Activated CD4-positive, alpha-beta T cell treated with anti-CD3 and anti-CD28 coated beads, Interleukin-2, Interleukin-4, amounts not matched to agents 100 ng/mL and 50 ng/mL, durations not matched to agents 16 hours and 8 hours (primary cell): ENCODE data around the gene IGFBP6.
"Not testable (repeated sequence)": the region's sequence is repeated elsewhere in the genome, so short reads cannot be mapped to it uniquely, and the experiment has no call there.

ENCODE experiments used
- DNase-seq: peaks from one replicate; pipeline ENCODE4 v3.0.0-alpha.2; 2020; ENCODE audit warnings: low spot score

Gene IGFBP6

DNA sequence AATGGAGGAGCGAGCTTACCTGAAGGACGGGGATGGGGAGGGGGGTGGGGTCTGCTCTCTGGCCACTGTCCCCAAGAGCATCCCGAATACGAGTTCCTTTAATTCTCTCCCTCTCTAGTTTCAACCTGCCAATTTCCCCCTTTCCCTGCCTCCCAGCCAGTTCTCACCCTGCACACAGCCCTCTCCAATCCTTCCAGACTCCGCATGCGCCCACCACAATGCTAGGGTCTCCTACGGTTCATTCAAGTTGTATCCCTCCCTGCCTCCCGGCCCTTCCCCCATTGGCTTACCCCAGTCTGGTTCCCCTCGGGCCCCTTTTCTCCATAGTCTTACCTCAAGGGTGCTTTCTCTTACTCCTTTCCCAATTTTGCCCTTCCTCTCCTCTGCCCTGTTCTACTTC, 708 bp upstream of the IGFBP6 start:
- no peak for DNase-seq

DNA sequence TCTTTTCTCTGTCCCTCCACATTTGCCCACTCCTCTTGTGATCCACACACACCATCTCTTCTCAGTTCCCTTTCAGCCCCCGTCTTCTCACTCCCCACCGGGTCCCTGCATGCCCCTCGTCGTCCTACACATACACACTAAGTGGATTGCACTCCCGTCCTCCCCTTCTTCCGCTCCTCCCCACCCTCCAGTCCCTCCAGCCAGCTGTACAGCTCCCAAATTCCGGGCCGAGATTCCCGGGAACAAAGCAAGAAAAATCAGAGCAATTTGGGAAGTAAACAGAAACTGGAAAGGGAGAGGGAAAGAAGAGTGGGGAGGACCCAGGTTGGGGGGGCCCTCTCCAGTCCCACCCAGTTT, 282 bp upstream of the IGFBP6 start:
- no peak for DNase-seq

DNA sequence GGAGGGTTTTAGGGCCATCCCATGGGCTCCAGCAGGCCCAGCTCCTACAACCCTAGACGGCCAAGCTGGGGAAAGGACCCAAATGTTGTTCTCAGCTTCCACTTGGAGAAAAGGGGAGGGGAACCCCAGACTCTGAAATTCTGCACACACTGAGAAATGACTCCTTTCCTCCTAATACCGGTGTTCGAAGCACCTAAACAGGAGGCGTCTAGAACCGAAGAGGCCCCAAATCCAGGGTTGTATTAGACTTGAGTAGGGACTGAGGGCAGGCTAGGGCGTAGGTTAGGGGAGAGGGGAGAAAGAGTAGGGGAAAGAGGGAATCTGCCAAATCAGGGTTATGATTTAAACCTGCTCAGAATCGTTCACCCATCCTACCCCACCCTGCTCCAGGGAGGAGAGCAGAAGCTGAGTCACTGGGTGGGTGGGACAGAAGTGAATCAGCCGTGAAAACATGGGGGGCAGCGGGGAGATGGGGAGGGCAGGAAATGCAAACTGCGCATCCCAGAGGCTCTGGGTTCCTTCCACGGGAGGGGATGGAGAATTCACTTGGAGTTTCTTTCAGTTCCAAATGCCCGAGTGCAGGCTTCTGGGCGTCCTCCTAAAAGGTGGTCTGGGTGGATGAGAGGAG, 1.0 kb downstream of the IGFBP6 start:
- no peak for DNase-seq

DNA sequence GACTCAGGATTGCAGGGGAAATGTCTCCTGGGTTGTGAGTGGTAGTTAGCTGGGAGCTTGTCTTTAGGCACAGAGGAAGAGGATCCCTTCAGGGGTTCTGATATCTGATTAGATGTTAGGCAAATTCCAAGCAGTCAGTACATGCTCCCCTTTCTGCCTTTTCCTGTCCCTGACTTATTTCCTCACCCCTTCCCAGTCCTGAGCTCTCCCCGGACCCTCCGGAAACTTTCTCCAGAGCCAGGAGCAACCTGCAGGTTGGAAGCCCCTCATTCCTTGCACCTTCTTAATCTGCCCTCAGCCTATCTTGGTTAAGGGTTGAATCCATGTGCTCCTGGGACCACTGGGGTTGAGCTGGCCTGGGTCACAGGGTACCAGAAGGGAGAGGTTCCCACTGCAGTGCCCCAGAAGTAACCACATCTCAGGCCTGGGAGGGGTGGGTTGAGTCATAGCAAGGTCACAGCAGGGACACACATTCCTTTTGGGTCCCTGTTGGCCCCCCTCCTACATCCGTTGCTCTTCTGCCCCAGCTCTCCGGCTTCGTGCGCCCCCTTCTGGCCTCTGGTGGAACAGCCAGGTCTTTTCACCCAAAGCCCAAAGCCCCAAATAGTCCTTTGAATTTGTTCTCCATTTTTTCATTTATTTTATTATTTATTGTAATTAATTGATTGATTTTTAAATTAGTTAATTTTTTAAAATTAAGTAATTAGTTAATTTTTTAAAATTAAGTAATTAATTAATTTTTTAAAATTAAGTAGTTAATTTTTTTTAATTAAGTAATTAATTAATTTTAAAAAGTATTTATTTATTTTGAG, 1.8 kb downstream of the IGFBP6 start:
- peak; percentile 90 for DNase-seq

DNA sequence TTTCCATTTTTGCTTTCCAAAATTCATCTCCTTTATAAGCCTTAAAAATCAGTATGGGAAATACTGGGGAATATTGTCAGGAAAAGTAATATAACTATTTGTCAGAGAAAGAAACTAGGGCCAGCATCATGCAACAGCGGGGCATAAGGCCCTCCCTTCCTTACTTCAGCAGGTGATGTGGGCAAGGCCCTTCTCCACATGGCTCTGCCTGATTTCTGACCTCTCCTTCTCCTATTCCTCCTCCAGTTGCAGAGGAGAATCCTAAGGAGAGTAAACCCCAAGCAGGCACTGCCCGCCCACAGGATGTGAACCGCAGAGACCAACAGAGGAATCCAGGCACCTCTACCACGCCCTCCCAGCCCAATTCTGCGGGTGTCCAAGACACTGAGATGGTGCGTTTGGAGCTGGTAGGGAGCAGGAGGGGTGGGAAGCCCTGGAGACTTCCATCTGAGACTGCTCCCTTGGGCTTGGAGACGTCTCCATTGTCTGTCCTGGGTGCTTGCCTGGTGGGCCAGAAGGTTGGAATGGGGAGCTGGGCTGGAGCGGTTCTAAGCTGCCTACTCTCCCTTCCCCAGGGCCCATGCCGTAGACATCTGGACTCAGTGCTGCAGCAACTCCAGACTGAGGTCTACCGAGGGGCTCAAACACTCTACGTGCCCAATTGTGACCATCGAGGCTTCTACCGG, 3.1 kb downstream of the IGFBP6 start:
- DNase-seq, result no peak

DNA sequence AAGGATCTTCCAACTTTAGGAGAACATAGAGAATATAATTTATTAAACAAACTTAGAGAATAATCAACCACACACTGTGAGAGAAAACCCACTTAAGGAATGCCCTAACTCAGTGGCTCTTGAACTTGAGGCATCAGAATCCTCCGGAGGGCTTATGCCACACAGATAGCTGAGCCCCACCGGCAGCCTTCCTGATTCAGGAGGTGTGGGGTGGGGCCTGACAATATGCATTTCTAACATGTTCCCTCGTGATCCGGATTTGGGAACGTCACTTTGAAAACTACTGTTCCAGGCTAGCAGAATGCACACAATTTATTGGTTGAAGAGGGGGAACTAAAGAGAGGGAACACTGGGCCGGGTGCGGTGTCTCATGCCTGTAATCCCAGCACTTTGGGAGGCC, 3.8 kb downstream of the IGFBP6 start:
- DNase-seq, result no peak

DNA sequence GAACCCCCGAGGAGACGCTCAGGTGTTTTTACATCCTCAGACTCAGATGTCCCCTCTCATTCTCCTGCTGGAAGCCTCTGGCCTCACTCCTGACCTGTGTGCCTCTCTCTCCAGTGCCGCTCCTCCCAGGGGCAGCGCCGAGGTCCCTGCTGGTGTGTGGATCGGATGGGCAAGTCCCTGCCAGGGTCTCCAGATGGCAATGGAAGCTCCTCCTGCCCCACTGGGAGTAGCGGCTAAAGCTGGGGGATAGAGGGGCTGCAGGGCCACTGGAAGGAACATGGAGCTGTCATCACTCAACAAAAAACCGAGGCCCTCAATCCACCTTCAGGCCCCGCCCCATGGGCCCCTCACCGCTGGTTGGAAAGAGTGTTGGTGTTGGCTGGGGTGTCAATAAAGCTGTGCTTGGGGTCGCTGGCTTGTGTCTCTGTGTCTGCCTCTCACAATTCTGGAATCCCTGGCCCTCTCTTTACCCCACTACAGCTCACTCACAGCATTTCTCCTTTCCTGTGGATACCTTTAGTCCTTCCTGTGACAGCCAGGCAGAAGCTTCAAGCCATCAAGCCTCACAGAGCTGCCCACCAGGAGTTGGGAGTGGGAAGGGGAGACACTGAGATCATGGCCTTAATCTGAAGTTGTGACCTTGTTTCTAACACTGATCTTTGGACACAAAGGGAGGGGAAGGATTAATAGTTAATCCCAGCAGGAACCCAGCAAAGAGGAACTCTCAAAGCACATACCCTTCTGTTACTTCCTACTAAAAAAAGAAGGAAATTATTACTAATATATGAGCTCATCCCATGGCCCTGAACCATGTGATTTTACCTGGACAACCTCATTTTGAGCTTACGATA, 4.7 kb downstream of the IGFBP6 start:
- DNase-seq, result no peak

DNA sequence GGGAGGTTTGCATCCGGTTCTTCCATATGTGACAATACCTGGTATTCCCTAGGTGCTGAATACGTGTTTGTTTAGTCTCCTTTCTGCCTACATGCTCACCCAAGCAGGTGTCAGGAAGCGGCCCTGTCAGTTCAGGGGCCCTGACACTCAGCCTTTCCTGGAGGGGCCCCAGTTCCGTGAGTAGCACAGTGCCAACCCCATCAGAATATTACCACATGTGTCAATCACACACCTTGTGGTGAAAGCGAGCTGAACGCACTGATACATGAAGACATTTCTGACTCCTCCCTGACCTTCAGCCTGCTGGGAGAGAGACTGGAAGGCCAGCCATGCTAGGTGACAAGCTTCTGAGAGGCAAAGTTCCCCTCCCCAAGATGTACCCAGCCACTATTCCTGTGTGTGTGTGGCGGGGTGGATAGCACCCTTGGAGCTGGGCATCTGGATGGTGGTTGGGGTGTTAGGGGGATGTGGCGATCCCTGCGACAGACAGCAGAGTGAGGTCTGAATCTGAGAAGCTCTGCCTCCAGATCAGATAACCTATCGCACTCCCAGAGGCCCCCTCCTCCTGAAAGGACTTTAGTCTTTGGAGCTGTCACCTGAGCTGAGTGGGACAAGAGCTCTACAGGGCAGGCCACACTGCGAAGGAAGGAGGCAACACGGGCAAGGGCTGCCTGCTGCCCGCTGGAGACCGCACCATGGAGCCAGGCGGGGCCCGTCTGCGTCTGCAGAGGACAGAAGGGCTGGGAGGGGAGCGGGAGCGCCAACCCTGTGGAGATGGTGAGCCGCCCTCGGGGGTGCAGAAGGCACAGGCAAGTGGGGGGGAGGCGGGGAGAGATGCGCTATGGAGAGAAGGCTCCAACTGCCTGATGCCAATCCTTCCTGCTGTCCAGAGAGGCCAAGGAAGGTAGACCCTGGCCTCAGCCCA, 5.7 kb downstream of the IGFBP6 start, which contains the start of gene SOAT2:
Gene SOAT2, plus strand, starts transcription at position 604 of the 925 bp plus-strand sequence. Its CDS starts 92 bp downstream, at position 696.
- peak; percentile 44 for DNase-seq

DNA sequence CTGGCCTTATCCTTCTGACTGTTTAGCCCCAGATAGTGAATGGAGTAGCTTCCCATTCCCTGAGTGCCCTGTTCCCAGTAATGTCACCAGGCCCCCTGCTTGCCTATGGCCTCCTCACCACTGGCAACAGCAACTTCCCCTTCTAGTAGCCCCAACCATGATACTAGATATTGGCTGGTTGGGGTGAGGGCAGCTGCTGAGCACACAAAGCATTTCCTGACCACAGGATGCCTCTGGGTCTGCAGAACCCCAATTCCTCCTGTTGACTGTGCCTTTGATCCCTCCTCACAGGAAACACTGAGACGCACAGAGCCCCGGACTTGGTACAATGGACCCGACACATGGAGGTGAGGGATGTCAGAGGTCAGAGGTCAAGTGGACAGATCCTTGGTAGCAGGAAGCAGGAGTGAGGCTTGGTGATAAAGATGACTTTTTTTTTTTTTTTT, 6.4 kb downstream of the IGFBP6 start:
- no peak for DNase-seq

DNA sequence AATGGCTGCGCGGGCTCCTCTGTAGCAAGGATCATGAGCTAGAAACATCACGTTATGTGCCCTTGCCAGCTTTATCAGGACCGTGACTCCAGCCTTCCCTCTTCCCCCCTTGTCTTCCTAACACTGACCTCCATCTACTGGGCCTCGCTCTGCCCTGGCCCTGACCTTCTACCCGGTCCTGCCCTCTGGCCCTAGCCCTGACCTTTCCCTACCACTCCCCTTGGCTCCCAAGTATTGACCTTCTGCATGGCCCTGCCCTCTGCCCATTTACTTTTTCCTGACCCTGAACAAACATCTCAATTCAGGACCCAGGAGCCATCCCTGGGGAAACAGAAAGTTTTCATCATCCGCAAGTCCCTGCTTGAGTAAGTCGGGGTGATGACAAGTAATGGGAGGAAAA, 7.8 kb downstream of the IGFBP6 start:
- DNase-seq, result no peak

DNA sequence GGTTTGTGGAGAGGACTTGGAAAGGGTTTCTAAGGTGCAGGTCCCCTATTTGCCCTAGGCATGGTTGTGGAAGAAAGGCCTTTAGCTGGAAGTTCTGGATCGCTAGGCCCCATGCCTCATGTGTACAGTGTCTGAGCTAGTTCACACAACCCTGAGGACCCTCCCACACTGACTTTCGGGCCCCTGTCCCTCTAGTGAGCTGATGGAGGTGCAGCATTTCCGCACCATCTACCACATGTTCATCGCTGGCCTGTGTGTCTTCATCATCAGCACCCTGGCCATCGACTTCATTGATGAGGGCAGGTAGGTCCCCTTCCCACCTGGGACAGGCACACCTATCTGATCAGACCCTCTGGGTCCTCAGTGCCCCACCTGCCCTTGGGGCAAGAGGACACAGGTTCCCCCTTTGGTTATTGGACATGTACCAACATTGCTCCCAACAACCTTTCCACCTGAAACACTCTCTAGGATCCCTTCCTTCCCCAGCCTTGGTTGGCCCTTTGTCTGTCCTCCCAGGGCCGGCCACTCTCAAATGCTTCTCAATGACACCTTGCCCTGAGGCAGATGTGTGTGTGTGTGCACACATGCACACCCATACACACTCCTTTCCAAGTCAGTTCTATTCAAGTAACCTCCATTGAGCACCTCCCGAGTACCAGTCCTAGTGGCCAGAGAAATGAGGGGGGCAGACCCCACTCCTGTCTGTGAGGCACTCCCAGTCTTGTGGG, 8.4 kb downstream of the IGFBP6 start:
- no peak for DNase-seq

DNA sequence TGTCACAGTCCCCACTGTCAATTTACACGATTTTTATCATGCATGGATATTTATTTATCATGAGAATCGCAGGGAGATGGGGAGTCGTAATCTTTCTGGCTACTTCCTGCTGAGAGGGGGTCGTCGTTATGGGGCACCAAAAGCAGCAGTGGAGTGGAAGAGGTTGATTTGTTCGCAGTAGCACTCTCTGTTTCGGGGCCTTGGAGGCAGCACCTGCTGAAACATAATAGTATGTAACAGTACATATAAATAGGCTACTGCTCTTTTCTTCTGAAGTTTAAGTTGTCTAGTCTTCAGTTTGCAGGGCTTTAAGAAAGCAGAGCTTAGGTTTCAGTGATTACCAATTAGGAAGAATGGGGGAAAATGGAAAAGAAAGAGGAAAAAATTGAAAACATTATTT, 9.7 kb downstream of the IGFBP6 start:
- no peak for DNase-seq

DNA sequence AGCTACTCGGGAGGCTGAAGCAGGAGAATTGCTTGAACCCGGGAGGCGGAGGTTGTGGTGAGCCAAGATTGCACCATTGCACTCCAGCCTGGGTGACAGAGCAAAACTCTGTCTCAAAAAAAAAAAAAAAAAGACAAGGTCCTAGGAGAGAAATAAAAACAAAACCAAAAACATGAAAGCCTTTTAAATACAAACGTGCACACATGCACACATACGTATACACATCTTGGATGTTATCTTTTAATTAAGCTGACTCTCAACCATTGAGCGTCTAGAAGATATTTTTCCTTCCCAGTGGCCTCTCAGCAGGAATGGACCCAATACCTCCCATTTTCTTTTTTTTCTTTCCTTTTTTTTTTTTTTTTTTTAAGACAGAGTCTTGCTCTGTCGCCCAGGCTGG, 15.0 kb downstream of the IGFBP6 start:
- DNase-seq, result not testable (repeated sequence)

DNA sequence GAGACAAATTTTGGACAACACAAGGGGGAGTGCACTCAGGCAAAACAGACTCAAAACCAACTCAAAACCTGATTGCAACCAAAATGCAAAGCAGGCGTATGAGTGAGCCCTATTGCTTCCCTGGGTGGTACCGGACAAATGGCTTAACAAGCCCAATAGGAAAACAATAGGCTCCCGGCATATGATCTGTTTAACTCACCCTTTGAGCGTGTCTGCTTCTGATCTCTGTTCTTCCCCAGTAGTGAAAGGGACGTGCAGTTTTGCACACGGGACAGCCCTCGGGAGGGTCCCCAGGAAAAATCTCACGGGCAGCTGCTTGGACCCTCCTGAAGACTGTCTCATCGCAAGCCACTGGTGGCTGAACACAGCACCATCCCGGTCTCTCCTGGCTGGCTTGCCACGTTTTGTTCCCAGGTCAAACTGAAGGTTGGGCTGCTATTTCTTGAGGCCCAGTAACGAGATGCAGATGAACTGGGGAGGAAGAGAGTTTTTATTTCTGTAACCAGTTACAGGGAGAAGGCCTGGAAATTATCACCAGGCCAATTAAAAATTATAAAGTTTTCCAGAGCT, 15.8 kb downstream of the IGFBP6 start:
- no peak for DNase-seq

DNA sequence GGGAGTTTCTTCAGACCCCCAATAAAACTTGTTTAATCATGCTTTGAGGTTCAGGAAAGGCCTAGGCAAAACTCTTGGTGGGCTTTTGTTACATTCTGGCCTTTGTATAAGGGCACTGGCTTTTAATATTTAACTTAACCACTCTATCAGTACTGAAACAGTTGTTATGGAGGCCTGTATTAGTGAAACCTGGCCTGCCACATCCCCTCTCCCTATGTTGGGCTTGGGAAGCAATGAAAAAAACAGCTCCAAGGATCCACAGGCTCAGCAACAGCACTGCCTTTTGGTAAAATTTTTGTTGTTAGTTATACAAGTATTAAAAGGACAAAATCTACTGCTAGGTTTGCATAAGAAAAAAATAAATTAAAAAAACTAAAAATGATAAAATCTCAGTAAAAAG, 16.5 kb downstream of the IGFBP6 start:
- DNase-seq, result no peak

DNA sequence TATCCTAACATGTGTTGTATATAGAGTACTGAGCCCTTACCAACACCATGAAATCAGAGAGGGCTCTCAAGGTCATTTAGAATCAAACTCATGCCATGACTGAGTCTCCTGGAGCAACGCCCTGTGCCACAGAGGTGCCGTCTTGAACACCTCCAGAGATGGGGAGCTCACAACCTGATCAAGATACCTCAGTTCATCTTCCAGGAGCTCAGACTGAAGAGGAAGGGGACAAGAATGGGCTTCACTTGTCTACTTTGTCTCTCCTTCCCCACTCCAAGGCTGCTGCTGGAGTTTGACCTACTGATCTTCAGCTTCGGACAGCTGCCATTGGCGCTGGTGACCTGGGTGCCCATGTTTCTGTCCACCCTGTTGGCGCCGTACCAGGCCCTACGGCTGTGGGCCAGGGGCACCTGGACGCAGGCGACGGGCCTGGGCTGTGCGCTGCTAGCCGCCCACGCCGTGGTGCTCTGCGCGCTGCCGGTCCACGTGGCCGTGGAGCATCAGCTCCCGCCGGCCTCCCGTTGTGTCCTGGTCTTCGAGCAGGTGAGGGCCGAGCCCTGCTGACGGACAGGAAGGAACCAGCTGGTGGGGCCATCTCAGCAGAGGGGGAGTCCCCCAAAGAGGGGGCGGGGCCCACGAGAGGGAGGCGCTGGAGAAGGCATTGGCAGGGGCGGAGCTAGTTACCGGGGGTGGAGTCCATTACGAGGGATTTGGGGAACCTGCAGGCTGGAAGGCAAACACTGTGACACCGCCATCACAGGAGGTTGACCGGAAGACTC, 17.8 kb downstream of the IGFBP6 start:
- no peak for DNase-seq

DNA sequence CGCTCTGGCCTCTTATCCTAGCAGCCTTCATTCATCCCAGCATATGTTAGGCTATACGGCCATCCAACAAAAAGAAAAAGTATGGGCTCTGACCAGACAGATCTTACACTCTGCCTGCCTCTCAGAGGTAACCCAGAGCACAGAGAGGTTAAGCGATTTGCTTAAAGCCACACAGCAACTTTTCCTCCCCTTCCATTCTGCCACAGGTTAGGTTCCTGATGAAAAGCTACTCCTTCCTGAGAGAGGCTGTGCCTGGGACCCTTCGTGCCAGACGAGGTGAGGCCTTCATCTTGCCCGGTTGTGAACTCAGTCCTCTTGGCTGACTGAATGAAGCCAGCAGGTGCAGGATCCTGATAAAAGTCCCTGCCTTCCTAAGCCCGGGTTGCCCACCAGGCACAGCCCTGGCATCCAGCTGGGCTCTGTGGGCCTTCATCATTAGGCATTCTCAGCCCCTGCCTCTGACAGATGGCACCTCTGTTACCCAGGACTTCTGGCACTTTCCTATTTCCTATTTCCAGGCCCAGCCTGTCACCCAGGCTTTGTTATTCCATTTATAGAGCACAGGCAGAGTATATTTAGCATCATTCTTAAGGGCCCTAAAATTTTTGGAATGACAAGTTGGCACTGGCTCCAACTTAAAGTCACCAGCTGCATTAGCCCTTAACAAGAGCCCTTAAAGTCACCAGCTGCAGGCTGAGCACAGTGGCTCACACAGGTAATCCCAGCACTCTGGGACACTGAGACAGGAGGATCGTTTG, 18.6 kb downstream of the IGFBP6 start:
- DNase-seq, result no peak

DNA sequence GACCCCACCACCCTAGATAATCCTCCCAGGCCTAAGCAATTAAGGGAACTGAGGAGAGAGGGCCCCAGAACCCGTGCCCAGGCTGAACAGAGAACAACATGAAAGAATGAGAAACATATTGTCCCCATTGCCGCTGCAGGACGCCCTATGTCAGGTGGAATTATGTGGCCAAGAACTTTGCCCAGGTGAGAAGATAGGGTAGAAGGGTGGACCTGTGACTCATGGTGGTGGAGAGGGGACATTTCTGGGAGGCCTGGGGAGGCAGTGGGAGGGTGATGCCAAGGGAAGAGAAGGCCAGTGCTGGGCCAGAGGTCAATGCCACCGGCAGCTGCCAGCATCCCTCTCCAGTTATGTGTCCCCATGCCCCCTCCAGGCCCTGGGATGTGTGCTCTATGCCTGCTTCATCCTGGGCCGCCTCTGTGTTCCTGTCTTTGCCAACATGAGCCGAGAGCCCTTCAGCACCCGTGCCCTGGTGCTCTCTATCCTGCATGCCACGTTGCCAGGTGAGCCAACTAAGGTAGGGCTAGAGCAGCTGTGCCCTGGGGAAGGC, 21.4 kb downstream of the IGFBP6 start:
- DNase-seq, result no peak
